Spleen (tissue), 7 donors: Measurements from ENCODE around the gene PTPRT.

Experiments used
- POLR2A ChIP-seq, 3 donors: fragments of 450-650 bp; IDR thresholded peaks; one replicate each; pipeline ENCODE4 v1.5.1; 2017; ENCODE audit warnings: antibody characterized with exemption in 3 of 3, mild to moderate bottlenecking in 1 of 3
- POLR2AphosphoS5 ChIP-seq, 3 donors: sonication (generic); formaldehyde crosslinking; IDR thresholded peaks; one replicate each; pipeline ENCODE4 v1.5.1; 2017; ENCODE audit warnings: antibody characterized with exemption in 3 of 3
- TF ChIP-seq, protein P1 (sequence below), 11 experiments: fragments of 200-600 bp in 7 of 11; fragments of 450-650 bp in 4 of 11; sonication (generic) in 4 of 11; IDR thresholded peaks in 8 of 11; conservative IDR thresholded peaks in 3 of 11; 1 replicate in 7 of 11; 2 replicates in 4 of 11; pipeline versions ENCODE4 v1.4.0 to v1.8.0; 2016 to 2021; ENCODE audit warnings: antibody characterized with exemption in 11 of 11, inconsistent platforms in 4 of 11, mild to moderate bottlenecking in 1 of 11
- donor health status: DM: no; HTN: no; CAD: no; lungs with moderate emphysema.
- donor health status: DM: no; HTN: no; CAD: no.
- donor health status: DM: no; HTN: no; CAD: no.

GRCh38 chr20:42259389-42259788 is 930.3 kb downstream of the PTPRT start:
- TF ChIP-seq, protein P1, sequence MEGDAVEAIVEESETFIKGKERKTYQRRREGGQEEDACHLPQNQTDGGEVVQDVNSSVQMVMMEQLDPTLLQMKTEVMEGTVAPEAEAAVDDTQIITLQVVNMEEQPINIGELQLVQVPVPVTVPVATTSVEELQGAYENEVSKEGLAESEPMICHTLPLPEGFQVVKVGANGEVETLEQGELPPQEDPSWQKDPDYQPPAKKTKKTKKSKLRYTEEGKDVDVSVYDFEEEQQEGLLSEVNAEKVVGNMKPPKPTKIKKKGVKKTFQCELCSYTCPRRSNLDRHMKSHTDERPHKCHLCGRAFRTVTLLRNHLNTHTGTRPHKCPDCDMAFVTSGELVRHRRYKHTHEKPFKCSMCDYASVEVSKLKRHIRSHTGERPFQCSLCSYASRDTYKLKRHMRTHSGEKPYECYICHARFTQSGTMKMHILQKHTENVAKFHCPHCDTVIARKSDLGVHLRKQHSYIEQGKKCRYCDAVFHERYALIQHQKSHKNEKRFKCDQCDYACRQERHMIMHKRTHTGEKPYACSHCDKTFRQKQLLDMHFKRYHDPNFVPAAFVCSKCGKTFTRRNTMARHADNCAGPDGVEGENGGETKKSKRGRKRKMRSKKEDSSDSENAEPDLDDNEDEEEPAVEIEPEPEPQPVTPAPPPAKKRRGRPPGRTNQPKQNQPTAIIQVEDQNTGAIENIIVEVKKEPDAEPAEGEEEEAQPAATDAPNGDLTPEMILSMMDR (IDR thresholded peaks at IDR 0.05 in 8 of 11, conservative IDR thresholded peaks at IDR 0.05 in 3 of 11): no peak
- TF ChIP-seq POLR2AphosphoS5 (IDR thresholded peaks at IDR 0.05): no peak
- no peak for TF ChIP-seq POLR2A (IDR thresholded peaks at IDR 0.05)
